GM19328 (cell line): ENCODE data around the gene CLIC4.

Source experiments
- ATAC-seq: cut with Tn5 transposase; IDR thresholded peaks from one replicate; pipeline ENCODE4 v1.9.1; 2021; ENCODE audit warnings: mild to moderate bottlenecking, moderate library complexity; ENCODE audit not compliant: unreplicated experiment

CLIC4 gene

GRCh38 chr1:24853649-24854048 lies 108.4 kb downstream of the CLIC4 start:
- no peak for ATAC-seq

DNA sequence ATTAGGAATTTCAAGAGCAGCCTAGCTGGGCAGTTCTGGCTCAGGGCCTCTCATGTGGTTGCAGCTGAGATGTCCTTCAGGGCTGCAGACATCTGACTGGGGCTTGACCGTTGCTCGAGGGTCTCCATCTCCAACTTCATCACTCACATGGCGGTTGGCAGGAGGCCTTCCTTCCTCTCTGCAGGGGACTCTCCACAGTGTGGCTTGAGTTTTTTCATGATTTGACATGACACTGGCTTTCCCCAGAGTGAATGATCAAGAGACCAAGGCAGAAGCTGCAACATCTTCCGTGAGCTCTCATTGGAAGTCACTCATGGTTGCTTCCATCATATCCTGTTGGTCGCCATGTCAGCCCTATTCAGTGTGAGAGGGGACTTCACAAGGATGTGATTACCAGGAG lies 110.2 kb downstream of the CLIC4 start:
- no peak for ATAC-seq

- no peak for ATAC-seq
These were observed 111.7 kb downstream of the CLIC4 start for GRCh38 chr1:24856787-24857506.

DNA sequence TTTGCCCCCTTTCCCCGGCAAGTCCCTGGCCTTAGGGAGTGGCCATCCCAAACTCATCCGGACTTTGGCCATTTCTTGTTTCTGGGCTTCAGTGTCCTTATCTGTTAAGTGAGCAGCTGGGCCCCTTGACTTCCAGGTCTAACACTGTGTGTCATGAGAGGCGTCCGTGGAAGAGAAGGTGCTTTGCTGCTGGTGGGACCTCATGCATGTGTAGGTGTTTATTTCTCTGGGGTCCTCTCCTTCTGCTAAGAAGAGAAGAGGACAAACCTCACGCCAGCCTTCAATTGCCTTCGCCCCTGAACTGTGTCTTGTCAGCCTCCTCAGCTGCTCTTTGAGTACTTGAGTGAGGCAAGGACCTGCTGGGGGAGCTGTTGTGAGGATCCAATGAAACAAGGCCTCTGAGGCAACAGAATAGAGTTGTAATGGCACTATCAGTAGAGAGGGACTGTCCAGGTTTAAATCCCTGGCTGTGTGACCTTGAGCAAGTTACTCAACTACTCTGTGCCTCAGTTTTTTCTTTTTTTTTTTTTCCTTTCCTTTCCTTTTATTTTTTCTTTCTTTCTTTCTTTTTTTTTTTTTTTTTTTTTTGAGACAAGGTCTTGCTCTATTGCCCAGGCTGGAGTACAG lies 112.4 kb downstream of the CLIC4 start:
- ATAC-seq = no peak

DNA sequence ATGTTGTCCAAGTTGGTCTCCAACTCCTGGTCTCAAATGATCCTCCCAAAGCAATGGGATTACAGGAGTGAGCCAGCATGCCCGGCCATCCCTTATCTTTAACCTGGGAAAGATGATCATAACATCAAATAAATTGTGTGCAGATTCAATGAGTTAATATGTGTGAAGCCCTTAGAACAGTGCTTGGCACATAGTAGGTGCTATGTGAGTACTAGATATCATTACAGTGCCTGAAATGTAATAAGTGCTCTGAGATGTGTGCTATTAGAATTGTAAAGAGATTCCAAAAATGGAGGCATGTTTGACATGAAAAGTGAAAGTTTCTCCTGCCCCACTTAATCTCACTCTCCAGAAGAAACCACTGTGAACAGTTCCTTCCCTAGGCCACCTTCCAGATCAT lies 113.0 kb downstream of the CLIC4 start:
- no peak for ATAC-seq

DNA sequence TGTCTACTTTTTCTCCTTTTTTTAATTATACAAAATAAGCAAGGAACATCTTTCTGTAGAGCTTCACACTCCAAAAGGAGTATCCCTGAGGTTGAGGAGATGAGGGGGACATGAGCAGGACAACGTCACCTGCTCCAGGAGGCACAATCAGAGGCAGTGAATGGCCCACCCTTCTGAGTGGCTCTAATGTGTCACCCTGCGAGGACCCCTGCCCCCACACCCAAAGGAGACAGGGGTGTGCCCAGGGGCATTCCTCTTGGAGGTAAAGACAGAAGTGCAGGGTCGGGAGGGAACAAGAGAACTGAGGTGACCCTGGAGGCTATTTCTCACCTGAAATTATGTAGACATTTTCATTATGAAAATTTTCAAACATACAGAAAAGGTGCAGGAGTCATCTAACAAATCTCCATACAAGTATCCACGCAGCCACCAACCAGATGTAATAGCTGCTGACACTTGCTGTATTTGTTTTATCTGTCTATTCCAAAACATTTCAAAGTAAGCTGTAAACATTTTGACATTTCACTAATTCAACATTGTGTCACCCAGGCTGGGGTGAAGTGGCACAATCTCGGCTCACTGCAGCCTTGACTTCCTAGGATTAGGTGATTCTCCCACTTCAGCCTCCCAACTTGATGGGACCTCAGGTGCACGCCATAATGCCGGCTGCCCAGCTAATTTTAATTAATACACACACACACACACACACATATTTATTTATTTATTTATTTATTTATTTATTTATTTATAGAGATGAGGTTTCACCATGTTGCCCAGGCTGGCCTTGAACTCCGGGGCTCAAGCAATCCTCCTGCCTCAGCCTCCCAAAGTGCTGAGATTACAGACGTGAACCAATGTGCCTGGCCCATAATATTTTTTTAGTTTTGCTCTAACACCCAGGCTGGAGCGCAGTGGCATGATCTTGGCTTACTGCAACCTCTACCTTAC lies 114.1 kb downstream of the CLIC4 start:
- ATAC-seq = no peak

DNA sequence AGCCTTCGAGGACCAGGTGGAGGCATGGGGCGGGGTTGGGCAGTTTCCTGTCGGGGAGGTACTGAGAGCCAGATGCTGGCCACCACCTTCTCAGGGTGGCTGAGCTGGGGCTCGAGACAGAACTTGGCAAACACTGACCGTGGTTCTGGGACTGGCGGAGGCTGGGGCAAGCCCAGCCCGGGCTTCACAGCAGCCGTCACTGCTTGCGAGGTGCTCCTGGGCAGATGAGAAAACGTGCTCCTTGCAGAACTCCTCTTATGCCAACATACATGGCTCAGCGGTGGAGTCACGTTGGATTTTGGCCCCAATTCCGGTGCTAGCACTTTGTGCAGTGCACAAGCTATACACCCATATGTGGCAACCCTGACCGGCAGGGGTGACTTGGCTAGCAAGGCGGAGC lies 115.6 kb downstream of the CLIC4 start:
- no peak for ATAC-seq

DNA sequence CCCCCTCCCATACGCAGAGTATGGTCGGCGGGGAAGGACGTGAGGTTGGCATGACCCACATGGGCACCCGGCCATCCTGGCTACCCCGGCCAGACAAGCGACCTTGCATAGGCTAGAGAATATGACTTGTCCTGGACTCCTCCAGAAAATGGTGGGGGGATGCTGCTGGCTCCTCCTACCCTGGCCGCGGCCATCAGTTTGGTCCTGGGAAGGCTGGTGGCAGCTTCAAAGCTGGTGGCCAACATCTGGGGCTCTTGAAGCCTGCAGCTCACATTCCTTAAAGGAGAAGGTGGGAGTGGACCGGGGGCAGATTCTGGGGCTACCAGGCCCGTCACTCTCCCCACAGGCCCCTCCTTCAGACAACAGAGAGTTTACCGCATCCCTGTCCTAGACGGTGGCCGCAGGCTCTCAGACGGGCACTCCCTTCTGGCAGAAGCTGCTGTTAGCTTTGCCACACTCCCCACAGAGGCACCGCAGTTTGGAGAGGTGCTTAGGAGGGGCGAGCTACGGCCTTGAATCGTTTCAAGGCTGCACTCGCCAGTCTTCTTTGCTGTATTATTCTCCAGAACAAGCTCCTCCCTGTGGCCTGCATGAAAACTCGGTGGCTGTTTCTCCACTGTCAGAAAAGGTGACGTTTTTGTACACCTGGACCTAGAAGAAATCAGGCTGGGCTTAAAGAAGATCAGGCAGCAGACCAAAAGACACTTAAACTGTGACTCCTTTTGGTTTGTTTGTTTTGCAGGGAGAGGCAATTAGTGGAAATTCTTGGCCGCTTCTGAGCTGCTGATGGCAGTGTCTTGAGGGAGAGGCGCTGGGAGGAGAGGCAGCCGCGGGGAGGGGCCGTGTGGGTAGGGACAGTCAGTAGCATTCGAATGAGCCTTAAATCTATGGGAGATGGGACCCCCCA lies 116.8 kb downstream of the CLIC4 start:
- ATAC-seq = no peak

GRCh38 chr1:24862775-24863483 lies 117.7 kb downstream of the CLIC4 start:
- no peak for ATAC-seq

- ATAC-seq = no peak
These were observed 119.1 kb downstream of the CLIC4 start for GRCh38 chr1:24864370-24864777.

DNA sequence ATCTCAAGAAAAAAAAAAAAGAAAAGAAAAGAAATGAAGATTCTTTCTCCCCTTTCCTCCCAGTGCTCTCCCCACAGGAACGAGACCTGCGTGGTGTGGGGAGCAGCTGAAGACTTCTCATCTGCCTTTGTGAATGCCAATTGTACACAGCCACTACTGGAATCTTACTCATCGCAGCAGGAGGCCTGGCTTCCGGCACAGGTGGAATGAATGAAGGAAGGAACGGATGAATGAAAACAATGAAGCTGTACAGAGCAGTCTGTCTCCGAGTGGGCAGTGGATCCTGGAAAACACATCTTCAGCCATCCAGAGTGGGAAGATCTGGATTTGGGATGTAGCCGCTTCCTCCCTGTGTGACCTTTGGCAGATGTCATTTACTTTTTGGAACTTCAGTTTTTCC lies 119.9 kb downstream of the CLIC4 start:
- no peak for ATAC-seq

GRCh38 chr1:24865587-24865986 lies 120.3 kb downstream of the CLIC4 start:
- ATAC-seq = no peak

DNA sequence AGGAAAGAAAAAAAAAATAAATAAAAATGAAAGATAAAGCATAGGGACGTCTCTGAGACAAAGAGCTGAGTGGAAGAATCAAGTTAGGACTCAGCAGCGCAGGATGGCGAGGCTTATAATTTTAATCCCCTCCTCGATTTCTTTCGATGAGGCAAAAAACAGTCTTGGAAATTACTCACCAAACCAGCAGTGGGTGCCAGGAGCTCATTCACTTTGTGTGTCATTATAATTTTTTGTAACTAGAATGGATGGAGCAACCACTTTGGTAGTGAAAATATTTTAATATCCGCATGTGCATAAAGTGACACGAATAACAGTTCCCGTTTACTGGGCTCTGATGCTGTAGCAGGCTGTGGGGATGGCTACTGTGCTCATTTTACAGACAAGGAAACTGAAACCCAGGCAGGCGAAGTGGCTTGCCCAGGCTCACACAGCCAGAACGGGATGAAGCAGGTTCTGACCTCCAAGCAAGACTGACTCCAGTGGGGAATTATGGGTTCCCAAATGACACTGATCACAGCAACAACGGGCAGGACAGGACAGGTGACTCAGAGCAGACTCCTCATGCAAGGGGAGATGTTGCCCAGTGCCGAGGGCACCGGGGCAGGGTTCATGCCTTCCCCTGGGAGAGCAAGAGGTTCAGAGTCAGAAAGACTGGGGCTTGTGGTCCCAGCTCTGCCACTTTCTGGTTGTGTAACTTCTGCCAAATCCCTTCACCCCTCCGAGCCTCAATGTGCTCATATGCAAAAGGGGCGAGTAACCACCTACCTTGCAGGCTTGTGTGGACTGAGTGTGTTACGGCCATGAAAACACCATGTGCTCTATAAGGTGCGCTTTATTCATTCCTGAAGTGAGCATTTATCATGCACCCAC lies 121.2 kb downstream of the CLIC4 start:
- ATAC-seq = no peak

DNA sequence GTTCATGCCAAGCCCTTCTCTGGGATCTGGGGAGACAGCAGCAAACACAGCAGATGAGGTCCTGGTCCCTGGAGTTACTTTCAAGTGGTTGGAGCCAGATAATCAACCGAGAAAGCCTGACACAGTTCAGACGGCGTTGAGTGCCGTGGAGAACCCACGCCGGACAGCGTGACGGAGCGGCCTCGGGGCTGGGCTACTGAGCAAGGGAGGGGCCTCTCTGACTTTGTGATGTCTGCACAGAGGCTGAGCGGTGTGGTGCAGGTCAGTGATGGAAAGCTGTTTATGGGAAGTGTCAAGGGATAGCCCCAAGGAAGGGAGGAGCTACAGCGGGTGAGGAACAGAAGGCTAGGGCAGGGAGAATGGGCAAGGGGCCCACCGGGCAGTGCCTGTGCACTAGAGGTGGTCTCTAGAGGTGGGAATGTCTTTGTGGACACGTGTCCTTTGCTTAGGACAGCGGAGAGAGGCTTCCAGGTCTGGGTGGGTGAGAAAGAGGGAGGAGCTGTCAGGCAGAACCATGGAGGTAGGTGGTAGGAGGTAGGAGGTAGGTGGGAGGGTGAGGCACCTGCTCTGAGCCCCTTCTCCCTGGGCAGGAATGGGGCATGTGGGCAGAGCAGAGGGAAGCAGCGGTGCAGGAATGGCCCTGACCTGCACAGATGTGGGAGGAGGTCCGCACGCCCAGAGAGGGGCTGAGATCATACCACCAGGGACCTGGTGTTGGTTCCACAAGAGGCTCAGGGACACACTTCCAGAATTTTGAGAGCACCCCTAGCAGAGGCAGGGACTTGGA lies 122.0 kb downstream of the CLIC4 start:
- ATAC-seq = no peak

DNA sequence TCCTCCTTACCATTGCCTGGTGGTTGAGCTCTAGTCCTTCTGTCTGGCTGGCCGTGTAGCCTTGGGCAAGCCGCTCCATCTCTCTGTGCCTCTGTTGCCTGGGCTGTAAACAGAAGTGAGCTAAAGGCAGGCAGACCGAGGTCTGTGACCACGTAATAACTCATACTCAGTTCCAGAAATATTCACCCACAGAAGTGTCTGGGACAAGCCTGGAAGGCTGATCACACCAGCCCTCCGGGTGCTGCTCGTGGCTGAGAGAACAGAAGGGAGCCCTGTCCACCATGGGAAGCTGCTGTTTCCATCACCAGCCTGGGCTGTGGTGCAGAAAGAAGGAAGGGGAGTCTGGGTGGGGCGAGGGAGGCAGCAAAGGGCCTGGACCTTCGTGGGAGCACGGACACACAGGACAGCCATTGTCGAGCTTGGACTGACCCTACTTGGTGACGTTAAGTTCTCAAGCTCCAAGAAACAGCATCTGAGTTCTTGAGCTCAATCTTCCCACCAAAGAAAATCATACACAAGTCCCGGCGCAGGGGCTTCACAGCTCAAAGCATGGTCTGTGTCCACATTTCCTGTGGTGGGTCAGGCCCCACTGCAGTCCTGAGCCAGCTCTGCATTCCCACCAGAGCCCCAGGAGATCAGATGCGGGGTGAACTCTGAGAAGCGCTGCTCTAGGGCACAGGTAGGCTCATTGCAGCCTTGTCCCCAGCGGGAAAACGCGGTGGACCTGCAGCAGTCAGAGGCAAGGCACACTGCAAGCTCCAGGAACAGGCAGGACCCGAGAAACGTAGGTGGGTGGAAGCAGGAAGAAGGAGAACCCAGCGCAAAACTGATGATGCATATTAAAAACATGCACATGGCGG lies 123.0 kb downstream of the CLIC4 start:
- no peak for ATAC-seq

DNA sequence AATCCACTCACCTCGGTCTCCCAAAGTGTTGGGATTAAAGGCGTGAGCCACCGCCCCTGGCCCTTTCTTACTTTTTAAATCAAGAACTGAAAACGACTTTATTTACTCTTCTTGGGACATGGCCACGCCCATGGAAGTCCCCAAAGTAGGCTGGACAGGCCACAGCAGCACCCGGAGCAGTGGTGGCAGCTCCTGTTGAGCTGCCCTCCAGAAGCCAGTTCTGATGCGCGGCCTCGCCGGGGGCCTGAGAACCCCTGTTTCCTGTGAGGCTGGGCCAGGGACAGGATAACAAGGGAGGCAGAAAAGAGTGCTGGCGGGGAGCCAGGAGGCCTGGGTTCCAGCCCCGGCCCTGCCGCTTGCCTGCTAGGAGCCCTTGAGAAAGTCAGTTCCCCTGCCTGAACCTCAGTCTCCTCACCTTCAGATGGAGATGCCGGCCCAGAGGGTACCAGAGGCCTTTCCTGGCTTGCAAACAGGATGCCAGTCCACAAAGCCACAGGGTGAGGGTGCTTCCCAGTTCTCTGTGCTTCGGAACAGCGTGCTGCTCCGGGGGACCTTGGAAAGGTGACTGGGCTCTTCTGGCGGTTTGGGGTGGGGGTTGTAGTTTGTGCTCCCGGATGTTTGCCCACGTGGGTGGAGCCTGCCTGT lies 125.4 kb downstream of the CLIC4 start:
- no peak for ATAC-seq
